ENCODE results near the gene KCNC4. TPM values are rescaled to one million over a fixed set of nuclear protein-coding genes. Genes with fewer than 3 reads are reported as not detected.

KCNC4 gene
- total and polyA plus RNA-seq, 12 donors: 2.2 to 13.8 (median 5.1) TPM

GRCh38 chr1:110213143-110213540, 3.0 kb downstream of the KCNC4 start:
- Histone ChIP-seq H3K4me3 (peak overlapping the region in 4 of 10 donors; percentile 62 to 86 (median 74)), H3K27me3 (peaks cover 0 to 24% (median 0%) of the 10 kb centered on the region in 7 donors), H3K36me3 (peaks cover 0 to 4% (median 0%) of the 10 kb centered on the region in 9 donors), H3K4me1 (peaks cover 4 to 67% (median 42%) of the 10 kb centered on the region in 9 donors), H3K27ac (no peak overlapping the region), H3K9me3 (no peaks in the 10 kb centered on the region)
- WGBS, 2 donors: 62 to 70% methylated on average over 2 of the region's 2 CpGs
- no peak for TF ChIP-seq CTCF (IDR thresholded peaks at IDR 0.05)
- intact Hi-C loops (cut with DNase I): loop anchor here in 5 of 10 donors (2.0 to 10.0 kb wide), 5 partner anchors 22 to 194 kb away; partner anchors contain the start of gene LAMTOR5 (in 1 of the 5)
- ATAC-seq (no peak), DNase-seq (no peak)

- intact Hi-C loops (cut with DNase I): loop anchor here in 5 of 10 donors (5.0 to 10.0 kb wide), 4 partner anchors 48 to 193 kb away; partner anchors contain the start of gene LAMTOR5 (in 1 of the 5)
- Histone ChIP-seq H3K36me3 (peaks cover 0 to 11% (median 0%) of the 10 kb centered on the region in 9 donors), H3K4me1 (peaks cover 2 to 57% (median 33%) of the 10 kb centered on the region in 9 donors), H3K27me3 (peaks cover 0 to 24% (median 0%) of the 10 kb centered on the region in 7 donors), H3K9me3 (no peaks in the 10 kb centered on the region), H3K4me3 (no peak overlapping the region), H3K27ac (peak overlapping the region in 1 of 10 donors; percentile 14)
- ATAC-seq (no peak), DNase-seq (no peak)
- 80 to 82% methylated on average over 16 of the region's 16 CpGs for WGBS, 2 donors
- TF ChIP-seq CTCF (IDR thresholded peaks at IDR 0.05): no peak
Measured at GRCh38 chr1:110214454-110215404, 4.6 kb downstream of the KCNC4 start.

- WGBS, 2 donors: 83 to 88% methylated on average over 7 of the region's 7 CpGs
- DNase-seq: no peak
- TF ChIP-seq CTCF (IDR thresholded peaks at IDR 0.05): no peak
- Histone ChIP-seq H3K4me1 (peaks cover 2 to 54% (median 32%) of the 10 kb centered on the region in 9 donors), H3K27ac (no peak overlapping the region), H3K9me3 (no peaks in the 10 kb centered on the region), H3K27me3 (peaks cover 0 to 21% (median 0%) of the 10 kb centered on the region in 7 donors), H3K36me3 (peaks cover 0 to 12% (median 0%) of the 10 kb centered on the region in 9 donors), H3K4me3 (no peak overlapping the region)
- intact Hi-C loops (cut with DNase I): loop anchor here in 2 of 10 donors (10.0 kb wide), 1 partner anchor 49 kb away; no protein-coding TSS in a partner anchor
- no peak for ATAC-seq
Measured at GRCh38 chr1:110215621-110216515, 5.8 kb downstream of the KCNC4 start.
